ENCODE measurements around the gene TERT.
"Not testable (repeated sequence)": the region's sequence is repeated elsewhere in the genome, so short reads cannot be mapped to it uniquely, and the experiment has no call there.

Gene TERT

GRCh38 chr5:1267464-1267863 is 27.4 kb downstream of the TERT start:
- in situ Hi-C loops (cut with HindIII; ENCODE audit: low sequenced_read_pairs), result not testable (repeated sequence)

GRCh38 chr5:1266791-1267190 is 28.1 kb downstream of the TERT start:
- in situ Hi-C loops (cut with HindIII; ENCODE audit: low sequenced_read_pairs), result no loop called here

GRCh38 chr5:1265461-1266455 is 29.1 kb downstream of the TERT start:
- in situ Hi-C loops (cut with HindIII; ENCODE audit: low sequenced_read_pairs), result no loop called here

- in situ Hi-C loops (cut with HindIII; ENCODE audit: low sequenced_read_pairs), result no loop called here
Observed at GRCh38 chr5:1265026-1265425, 29.8 kb downstream of the TERT start.

DNA sequence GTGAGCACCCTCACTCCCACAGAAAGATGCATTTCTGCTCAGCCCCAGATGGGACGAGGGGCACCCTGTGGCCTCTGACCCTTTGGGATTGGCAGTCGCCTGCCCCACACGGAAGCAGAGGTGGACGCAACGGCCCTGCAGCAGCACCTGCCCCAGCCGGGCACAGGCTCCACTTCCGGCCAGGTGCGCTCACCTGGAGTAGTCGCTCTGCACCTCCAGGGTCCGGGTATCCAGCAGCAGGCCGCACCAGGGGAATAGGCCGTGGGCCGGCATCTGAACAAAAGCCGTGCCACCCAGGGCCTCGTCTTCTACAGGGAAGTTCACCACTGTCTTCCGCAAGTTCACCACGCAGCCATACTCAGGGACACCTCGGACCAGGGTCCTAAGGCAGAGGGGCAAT is 30.7 kb downstream of the TERT start:
- in situ Hi-C loops (cut with HindIII; ENCODE audit: low sequenced_read_pairs), result no loop called here

DNA sequence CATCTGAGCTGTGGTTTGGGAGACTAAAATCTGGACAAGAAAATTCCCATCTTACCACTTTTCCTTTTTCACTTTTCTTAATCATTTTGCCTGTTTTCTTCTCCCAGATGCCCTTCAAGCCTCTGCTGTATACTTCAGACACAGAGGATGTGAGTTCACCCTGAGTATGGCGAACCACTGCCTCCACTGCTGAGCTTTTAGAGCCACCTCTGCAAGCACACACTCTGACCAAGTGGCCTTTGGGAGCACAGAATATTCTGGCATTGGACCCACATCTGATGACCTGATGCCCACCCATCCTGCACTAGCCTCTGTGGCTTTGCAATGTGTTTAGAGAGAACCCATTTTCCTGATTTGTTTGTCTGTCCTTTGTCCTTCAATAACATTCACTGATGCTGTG is 32.5 kb downstream of the TERT start:
- in situ Hi-C loops (cut with HindIII; ENCODE audit: low sequenced_read_pairs), result no loop called here

- in situ Hi-C loops (cut with HindIII; ENCODE audit: low sequenced_read_pairs), result no loop called here
Observed at GRCh38 chr5:1261643-1262042, 33.2 kb downstream of the TERT start.

DNA sequence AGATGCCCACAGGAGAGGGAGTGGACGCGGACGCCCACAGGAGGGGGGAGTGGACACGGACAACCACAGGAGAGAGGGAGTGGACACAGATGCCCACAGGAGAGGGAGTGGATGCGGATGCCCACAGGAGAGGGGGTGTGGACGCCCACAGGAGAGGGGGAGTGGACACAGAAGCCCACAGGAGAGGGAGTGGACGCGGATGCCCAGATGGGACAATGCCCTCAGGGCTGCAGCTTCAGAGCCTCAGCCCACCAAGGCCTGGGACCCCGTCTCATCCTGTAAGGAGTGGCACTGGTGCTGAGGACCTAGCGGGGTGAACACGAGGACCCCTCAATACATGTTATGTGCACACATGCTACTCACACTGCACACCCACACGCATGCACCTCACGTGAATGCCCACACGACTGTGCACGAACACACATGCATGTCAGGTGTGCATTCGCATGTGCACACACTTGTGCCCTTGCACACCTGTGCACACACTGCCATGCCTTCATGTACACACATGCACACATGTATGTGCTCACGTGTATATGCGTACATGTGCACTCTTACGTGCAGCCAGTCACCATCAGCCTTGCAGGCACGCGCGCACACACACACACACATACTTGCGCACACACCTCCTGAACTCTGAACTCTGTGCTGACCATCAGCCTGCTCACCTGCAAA is 34.9 kb downstream of the TERT start:
- in situ Hi-C loops (cut with HindIII; ENCODE audit: low sequenced_read_pairs), result no loop called here

GRCh38 chr5:1257841-1258240 is 37.0 kb downstream of the TERT start:
- in situ Hi-C loops (cut with HindIII; ENCODE audit: low sequenced_read_pairs), result no loop called here

DNA sequence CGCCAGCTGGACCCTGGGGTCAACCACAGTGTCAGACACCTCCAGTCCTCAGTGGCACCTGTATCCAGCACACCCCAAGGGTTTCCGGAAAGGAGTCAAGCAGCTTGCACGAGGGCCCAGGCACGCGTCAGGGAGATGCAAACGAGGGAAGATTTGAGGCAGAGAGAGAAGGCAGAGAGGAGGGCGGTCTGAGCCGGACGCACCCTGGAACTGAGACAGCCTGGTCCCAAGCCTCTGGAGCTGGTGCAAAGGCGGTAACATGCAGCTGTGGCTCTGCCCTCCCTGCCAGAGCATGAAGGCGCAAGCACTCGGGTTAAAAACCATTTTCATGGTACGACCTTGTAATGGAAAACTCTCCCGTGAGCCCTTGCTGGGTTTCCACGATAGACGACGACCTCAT is 37.5 kb downstream of the TERT start:
- in situ Hi-C loops (cut with HindIII; ENCODE audit: low sequenced_read_pairs), result no loop called here

- in situ Hi-C loops (cut with HindIII; ENCODE audit: low sequenced_read_pairs), result no loop called here
Observed at GRCh38 chr5:1256776-1257175, 38.1 kb downstream of the TERT start.

GRCh38 chr5:1255081-1255561 is 39.7 kb downstream of the TERT start:
- in situ Hi-C loops (cut with HindIII; ENCODE audit: low sequenced_read_pairs), result no loop called here

GRCh38 chr5:1254196-1254595 is 40.7 kb downstream of the TERT start:
- in situ Hi-C loops (cut with HindIII; ENCODE audit: low sequenced_read_pairs), result no loop called here

- in situ Hi-C loops (cut with HindIII; ENCODE audit: low sequenced_read_pairs), result no loop called here
Observed at GRCh38 chr5:1253456-1254105, 41.3 kb downstream of the TERT start.

DNA sequence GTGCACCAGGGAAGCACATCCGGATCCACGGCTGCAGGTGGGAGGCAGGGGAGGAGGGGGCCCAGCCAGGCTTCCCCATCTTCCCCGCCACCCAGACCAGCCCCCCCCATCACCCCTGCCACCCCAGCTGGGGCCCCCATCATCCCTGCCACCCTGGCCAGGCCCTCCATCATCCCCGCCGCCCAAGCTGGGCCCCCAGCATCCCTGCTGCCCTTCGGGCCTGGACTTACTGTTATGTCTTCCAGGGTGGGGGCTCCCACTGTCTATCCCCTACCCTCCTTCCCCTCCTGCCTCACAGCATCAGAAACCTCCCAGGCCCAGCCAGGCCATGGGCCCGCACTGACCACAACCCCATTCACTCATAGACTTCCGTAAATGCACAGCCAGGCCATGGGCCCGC is 42.2 kb downstream of the TERT start:
- in situ Hi-C loops (cut with HindIII; ENCODE audit: low sequenced_read_pairs), result no loop called here

GRCh38 chr5:1251678-1252580 is 42.9 kb downstream of the TERT start:
- in situ Hi-C loops (cut with HindIII; ENCODE audit: low sequenced_read_pairs), result no loop called here

DNA sequence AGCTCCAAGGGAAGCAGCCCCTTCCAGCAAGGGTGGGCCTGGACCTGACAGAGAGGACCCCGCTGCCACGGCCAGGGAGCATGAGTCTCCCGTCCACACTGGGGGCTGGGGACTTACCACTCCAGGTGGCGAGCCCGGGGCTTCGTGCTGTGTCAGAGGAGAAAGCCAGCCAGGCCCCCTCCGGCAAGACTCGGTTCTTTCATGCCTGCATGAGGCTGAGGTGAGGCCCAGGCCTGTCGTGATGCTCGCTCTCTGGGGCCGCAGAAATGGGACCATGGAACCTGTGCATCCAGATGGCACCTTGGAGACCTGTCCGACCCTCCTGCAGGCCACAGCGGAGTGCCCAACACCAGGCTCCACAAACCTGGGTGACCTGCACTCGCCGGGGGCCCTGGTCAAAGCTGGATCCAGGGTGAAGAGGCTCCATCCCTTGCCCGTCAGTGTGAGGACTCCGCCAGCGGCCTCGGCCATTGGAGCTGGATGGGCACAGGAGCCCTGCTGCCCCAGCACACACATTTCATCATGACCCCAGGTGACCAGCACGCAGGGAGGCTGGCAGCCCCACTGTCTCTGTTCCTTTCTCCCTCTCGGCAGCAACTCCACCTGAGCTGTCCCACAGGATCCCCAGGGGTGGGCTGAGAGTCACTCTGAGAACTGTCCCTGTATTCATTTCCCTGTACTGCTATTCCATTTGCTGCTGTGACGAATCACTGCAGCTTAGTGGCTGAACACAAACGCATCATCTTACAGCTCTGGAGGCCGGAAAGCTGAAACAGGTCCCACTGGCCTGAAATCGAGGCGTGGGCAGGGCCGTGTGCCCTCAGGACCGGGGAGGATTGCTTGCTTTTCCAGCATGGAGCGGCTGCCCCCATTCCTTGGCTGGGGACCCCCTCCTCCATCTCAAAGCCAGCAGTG is 45.2 kb downstream of the TERT start:
- in situ Hi-C loops (cut with HindIII; ENCODE audit: low sequenced_read_pairs), result no loop called here

GRCh38 chr5:1247811-1248210 is 47.1 kb downstream of the TERT start:
- in situ Hi-C loops (cut with HindIII; ENCODE audit: low sequenced_read_pairs), result no loop called here

- in situ Hi-C loops (cut with HindIII; ENCODE audit: low sequenced_read_pairs), result no loop called here
Observed at GRCh38 chr5:1246711-1247431, 48.0 kb downstream of the TERT start.
